ENCODE results near the gene PADI3.

- TF ChIP-seq CTCF (IDR thresholded peaks at IDR 0.05) (no peak), EP300 (IDR thresholded peaks at IDR 0.05) (no peak)
These were observed 2.3 kb downstream of the PADI3 start for GRCh38 chr1:17251246-17251645.
